Naive B cell (primary cell): Measurements from ENCODE around the gene DHRSX. TPM values are rescaled to one million over a fixed set of nuclear protein-coding genes. Genes with fewer than 3 reads are reported as not detected.

ENCODE experiments used
- ATAC-seq, 2 donors: fragments of 150-1000 bp; cut with Tn5 transposase; 2 replicates each; pipeline ENCODE4 v1.10.0; 2021; ENCODE audit warnings: low read depth in 2 of 2, mild to moderate bottlenecking in 2 of 2, moderate library complexity in 2 of 2
- DNase-seq: peaks from one replicate; pipeline ENCODE4 v3.0.0; 2022
- H3K27ac Mint-ChIP-seq, 6 donors: one replicate each; pipeline ENCODE4 v1.8.0; 2020 to 2022; ENCODE audit warnings: mild to moderate bottlenecking in 6 of 6, mixed read lengths in 6 of 6, moderate library complexity in 5 of 6, inconsistent platforms in 2 of 6
- H3K27me3 Mint-ChIP-seq, 3 donors: one replicate each; pipeline ENCODE4 v1.8.0; 2021 to 2022; ENCODE audit warnings: mixed read lengths in 3 of 3, mild to moderate bottlenecking in 1 of 3
- H3K36me3 Mint-ChIP-seq, 2 donors: one replicate each; pipeline ENCODE4 v1.8.0; 2020 to 2022; ENCODE audit warnings: mixed read lengths in 2 of 2, inconsistent platforms in 1 of 2, mild to moderate bottlenecking in 1 of 2
- H3K4me1 Mint-ChIP-seq, 3 donors: one replicate each; pipeline ENCODE4 v1.8.0; 2020 to 2022; ENCODE audit warnings: mixed read lengths in 3 of 3, inconsistent platforms in 1 of 3, mild to moderate bottlenecking in 1 of 3, moderate library complexity in 1 of 3
- H3K4me3 Mint-ChIP-seq, 8 donors: one replicate each; pipeline ENCODE4 v1.8.0; 2020 to 2022; ENCODE audit warnings: mild to moderate bottlenecking in 8 of 8, mixed read lengths in 8 of 8, moderate library complexity in 8 of 8, inconsistent platforms in 2 of 8
- H3K9me3 Mint-ChIP-seq, 7 donors: one replicate each; pipeline ENCODE4 v1.8.0; 2020 to 2022; ENCODE audit warnings: mixed read lengths in 7 of 7, mild to moderate bottlenecking in 5 of 7, inconsistent platforms in 2 of 7, moderate library complexity in 1 of 7
- polyA plus RNA-seq, 6 donors: library from polyadenylated mRNA; unstranded; fragments of 300-500 nt; fragmentation: Illumina TruSeq; gene quantifications; one replicate each; pipeline ENCODE4 v1.2.3, GENCODE V29; 2021; ENCODE audit warnings: low read depth in 6 of 6

Gene DHRSX
- polyA plus RNA-seq, 6 donors from 2014 or later: 20.9 to 33.3 (median 28.4) TPM

DNA sequence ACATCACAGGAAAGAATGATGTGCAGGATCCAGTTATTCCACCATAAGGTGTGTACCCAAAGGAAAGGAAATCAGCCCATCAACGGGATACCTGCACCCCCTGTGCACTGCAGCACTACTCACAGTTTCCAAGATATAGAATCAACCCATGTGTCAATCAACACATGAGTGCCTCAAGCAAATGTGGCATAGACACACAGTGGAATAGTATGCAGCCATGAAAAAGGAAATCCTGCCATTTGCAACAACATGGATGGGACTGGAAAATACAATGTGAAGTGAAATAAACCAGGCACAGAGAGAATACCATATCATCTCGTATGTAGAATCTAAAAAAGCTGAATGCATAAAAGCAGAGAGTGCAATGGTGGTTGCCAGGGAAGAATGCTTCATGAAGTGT lies 53.3 kb downstream of the DHRSX start:
- DNase-seq (no peak), ATAC-seq (no peak)
- Mint-ChIP-seq H3K4me3 (no peak overlapping the region), H3K9me3 (peaks cover 0 to 9% (median 0%) of the 10 kb centered on the region in 7 donors), H3K36me3 (peaks cover 2 to 12% of the 10 kb centered on the region in 2 donors), H3K27me3 (no peaks in the 10 kb centered on the region), H3K4me1 (peaks cover 11 to 31% (median 18%) of the 10 kb centered on the region in 3 donors), H3K27ac (no peak overlapping the region)

DNA sequence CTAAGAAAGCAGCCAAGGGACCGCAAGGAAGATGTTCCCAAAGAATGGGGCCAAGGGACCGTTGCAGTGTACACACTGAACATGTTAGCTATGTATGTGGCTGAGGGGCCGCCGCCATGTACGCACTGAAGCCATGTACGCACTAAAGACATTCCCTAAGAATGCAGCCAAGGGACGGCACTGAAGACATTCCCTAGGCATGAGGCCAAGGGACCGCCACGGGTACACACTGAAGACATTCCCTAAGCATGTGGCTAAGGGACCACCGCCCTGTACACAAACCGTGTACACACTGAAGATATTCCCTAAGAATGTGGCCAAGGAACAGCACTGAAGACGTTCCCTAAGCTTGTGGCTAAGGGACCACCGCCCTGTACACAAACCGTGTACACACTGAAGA lies 54.0 kb downstream of the DHRSX start:
- Mint-ChIP-seq H3K27ac (no peak overlapping the region), H3K27me3 (no peaks in the 10 kb centered on the region), H3K4me3 (no peak overlapping the region), H3K9me3 (peaks cover 0 to 9% (median 1%) of the 10 kb centered on the region in 7 donors), H3K36me3 (peaks cover 0 to 8% of the 10 kb centered on the region in 2 donors), H3K4me1 (peaks cover 13 to 30% (median 13%) of the 10 kb centered on the region in 3 donors)
- DNase-seq (no peak), ATAC-seq (no peak)

DNA sequence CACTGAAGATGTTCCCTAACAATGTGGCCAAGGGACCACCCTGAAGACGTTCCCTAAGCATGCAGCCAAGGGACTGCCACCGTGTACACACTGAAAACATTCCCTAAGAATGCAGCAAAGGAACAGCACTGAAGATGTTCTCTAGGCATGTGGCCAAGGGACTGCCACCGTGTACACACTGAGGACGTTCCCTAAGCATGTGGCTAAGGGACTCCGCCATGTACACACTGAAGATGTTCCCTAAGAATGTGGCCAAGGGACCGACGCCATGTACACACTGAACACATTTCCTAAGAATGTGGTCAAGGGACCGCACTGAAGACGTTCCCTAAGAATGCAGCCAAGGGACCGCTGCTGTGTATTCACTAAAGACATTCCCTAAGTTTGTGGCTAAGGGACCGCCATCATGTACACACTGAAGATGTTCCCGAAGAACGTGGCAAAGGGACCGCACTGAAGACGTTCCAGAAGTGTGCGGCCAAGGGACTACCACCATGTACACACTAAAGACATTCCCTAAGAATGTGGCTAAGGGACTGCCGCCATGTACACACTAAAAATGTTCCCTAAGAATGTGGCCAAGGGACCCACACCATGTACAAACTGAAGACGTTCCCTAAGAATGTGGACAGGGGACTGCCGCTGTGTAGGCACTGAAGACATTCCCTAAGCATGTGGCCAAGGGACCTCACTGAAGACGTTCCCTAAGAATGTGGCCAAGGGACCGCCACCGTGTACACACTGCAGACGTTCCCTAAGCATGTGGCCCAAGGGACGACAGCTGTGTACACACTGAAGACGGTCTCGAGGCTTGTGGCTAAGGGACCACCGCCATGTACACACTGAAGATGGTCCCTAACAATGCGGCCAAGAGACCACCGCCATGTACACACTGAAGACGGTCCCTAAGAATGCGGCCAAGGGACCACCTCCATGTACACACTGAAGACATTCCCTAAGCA lies 54.8 kb downstream of the DHRSX start:
- no peaks in the 10 kb centered on the region for H3K27me3 Mint-ChIP-seq
- H3K4me3 Mint-ChIP-seq: no peak overlapping the region
- H3K36me3 Mint-ChIP-seq: peaks cover 4 to 8% of the 10 kb centered on the region in 2 donors
- no peak overlapping the region for H3K27ac Mint-ChIP-seq
- peaks cover 6 to 24% (median 15%) of the 10 kb centered on the region in 3 donors for H3K4me1 Mint-ChIP-seq
- DNase-seq (no peak), ATAC-seq (no peak)
- H3K9me3 Mint-ChIP-seq: peaks cover 0 to 7% (median 1%) of the 10 kb centered on the region in 7 donors

DNA sequence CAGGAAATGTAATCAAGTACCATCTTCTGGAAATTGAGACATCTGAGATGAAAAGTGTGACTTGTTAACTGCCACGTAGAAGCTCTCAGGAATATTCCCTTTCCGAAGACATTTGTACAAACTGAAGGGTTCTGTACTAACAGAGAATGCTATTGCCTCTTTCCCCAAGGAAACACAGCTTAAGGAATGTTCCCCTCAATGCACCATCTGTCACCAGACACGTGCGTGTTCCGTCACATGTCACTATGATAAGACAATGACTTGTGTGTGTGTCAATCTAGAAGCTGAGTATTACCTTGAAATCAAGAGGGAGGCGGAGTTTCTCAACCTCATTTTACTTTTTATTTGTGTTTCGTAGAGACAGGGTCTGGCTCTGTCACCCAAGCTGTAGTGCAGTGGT lies 58.1 kb downstream of the DHRSX start:
- Mint-ChIP-seq H3K27me3 (no peaks in the 10 kb centered on the region), H3K36me3 (peaks cover 8 to 17% of the 10 kb centered on the region in 2 donors), H3K4me1 (peaks cover 3 to 16% (median 4%) of the 10 kb centered on the region in 3 donors), H3K4me3 (no peak overlapping the region), H3K9me3 (peaks cover 0 to 7% (median 1%) of the 10 kb centered on the region in 7 donors), H3K27ac (no peak overlapping the region)
- ATAC-seq: no peak
- no peak for DNase-seq

DNA sequence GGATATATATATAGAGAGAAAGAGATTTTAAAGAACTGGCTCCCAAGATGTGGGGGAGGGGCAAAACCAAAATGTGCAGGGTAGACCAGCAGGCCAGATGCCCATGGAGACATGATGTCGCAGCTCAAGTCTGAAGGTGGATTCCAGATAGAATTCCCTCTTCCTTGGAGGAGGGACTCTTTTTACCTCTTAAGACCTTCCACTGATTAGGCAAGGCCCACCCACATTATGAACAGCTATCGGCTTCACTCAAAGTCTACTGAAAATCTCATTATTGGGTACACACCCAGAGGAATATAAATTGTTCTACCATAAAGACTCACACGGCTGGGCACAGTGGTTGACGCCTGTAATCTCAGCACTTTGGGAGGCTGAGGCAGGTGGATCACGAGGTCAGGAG lies 59.3 kb downstream of the DHRSX start:
- DNase-seq (no peak), ATAC-seq (no peak)
- Mint-ChIP-seq H3K4me1 (peaks cover 3 to 16% (median 4%) of the 10 kb centered on the region in 3 donors), H3K9me3 (peaks cover 0 to 2% (median 0%) of the 10 kb centered on the region in 7 donors), H3K27ac (peak overlapping the region in 1 of 6 donors; percentile 71), H3K36me3 (peaks cover 4 to 17% of the 10 kb centered on the region in 2 donors), H3K27me3 (no peaks in the 10 kb centered on the region), H3K4me3 (no peak overlapping the region)

DNA sequence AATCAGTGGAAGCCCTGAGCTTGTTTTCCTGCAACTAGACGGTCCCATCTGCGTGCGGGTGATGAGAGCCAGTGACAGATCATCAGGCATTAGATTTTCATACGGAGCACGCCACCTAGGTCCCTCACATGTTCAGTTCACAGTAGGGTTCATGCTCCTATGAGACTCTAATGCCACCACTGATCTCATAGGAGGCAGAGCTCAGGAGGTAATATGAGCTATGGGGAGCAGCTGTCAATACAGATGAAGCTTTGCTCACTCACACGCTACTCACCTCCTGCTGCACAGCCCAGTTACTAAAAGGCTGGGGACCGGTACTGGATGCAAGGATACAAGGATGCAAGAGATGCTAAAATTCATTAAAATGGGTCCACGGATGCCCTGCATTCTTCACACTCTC lies 61.2 kb downstream of the DHRSX start:
- Mint-ChIP-seq H3K27ac (no peak overlapping the region), H3K27me3 (no peaks in the 10 kb centered on the region), H3K4me1 (peaks cover 8 to 21% (median 11%) of the 10 kb centered on the region in 3 donors), H3K36me3 (peaks cover 4 to 23% of the 10 kb centered on the region in 2 donors), H3K4me3 (no peak overlapping the region), H3K9me3 (peaks cover 0 to 1% (median 0%) of the 10 kb centered on the region in 7 donors)
- DNase-seq (no peak), ATAC-seq (no peak)

DNA sequence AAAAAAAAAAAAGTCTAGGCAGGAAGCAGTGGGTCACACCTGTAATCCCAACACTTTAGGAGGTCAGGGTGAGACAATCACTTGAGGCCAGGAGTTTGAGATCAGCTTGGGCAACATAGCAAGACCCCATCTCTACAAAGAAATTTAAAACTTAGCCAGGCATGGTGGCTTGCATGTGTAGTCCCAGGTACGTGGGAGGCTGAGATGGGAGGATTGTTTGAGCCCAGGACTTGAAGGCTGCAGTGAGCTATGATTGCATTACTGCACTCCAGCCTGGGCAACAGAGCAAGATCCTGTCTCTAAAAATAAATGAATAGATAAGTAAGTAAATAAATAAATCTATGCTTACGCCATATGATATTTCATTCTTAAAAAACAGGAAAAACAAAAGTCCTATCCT lies 65.3 kb downstream of the DHRSX start:
- H3K4me3 Mint-ChIP-seq: no peak overlapping the region
- H3K27me3 Mint-ChIP-seq: no peaks in the 10 kb centered on the region
- ATAC-seq (no peak), DNase-seq (no peak)
- peaks cover 25 to 40% (median 33%) of the 10 kb centered on the region in 3 donors for H3K4me1 Mint-ChIP-seq
- peaks cover 9 to 16% of the 10 kb centered on the region in 2 donors for H3K36me3 Mint-ChIP-seq
- H3K9me3 Mint-ChIP-seq: peaks cover 0 to 9% (median 0%) of the 10 kb centered on the region in 7 donors
- peak overlapping the region in 4 of 6 donors; percentile 2 to 72 (median 22) for H3K27ac Mint-ChIP-seq

DNA sequence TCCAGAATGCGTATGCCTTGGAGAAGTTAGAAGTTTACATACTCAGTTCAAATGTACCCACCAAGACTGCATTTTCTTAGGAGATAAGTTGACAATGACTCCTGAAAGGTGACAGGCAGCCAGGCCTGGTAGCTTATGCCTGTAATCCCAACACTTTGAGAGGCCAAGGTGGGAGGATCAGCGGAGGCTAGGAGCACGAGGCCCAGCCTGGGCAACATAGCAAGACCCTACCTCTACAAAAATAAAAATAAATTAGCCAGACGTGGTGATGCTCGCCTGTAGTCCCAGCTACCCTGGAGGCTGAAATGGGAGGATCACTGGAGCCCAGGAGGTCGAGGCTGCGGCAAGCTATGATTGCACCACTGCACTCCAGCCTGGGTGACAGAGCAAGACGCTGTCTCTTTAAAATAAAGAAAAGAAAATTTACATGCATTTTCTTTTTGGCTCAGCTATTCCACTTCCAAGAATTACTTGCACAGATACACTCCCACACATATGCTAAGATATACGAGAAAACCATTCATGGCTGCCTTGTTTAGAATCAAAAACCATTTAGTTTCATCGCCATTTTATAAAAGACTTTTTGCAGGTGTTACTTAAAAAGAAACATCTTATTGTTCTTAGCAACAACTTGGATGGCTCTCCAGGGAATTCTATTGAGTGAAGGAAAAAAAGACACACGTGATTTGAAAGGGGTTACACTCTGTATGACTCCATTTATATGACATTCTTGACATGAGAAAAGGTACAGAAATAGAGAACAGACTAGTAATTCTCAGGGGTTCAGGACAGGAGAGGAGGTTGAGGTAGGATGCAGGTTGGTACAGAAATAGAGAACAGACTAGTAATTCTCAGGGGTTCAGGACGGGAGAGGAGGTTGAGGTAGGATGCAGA lies 66.3 kb downstream of the DHRSX start:
- Mint-ChIP-seq H3K4me1 (peaks cover 32 to 46% (median 42%) of the 10 kb centered on the region in 3 donors), H3K9me3 (peaks cover 0 to 9% (median 0%) of the 10 kb centered on the region in 7 donors), H3K4me3 (no peak overlapping the region), H3K36me3 (peaks cover 8 to 9% of the 10 kb centered on the region in 2 donors), H3K27me3 (no peaks in the 10 kb centered on the region), H3K27ac (peak overlapping the region in 4 of 6 donors; percentile 7 to 76 (median 72))
- ATAC-seq (no peak), DNase-seq (no peak)

DNA sequence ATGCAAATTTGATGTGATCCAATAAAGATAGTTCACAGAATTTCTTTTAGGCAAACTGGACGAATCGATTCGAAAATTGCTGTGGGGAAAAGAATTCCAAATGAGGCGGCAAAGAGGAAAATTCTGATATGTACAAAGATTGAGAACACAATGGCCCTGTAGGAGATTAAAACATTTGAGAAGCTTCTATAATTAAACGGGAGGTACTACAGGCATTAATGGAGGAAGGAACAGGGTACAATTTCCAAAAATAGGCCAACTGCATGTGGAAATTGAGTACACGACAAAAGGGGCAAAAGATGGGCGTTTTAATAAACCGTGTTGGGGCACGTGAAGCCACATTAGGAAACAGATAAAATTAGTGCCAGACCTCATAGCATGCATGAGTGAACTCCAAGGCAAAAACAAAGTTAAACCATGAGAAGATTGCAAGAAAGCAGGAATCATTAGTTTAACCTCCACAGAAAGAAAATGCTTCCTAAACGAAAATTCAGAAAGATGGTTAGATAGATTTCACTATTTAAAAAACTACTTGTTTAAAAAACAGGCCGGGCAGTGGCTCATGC lies 68.4 kb downstream of the DHRSX start:
- peak overlapping the region; percentile 1 to 77 (median 62) for H3K4me3 Mint-ChIP-seq
- peak; percentile 65 to 79 for ATAC-seq

DNA sequence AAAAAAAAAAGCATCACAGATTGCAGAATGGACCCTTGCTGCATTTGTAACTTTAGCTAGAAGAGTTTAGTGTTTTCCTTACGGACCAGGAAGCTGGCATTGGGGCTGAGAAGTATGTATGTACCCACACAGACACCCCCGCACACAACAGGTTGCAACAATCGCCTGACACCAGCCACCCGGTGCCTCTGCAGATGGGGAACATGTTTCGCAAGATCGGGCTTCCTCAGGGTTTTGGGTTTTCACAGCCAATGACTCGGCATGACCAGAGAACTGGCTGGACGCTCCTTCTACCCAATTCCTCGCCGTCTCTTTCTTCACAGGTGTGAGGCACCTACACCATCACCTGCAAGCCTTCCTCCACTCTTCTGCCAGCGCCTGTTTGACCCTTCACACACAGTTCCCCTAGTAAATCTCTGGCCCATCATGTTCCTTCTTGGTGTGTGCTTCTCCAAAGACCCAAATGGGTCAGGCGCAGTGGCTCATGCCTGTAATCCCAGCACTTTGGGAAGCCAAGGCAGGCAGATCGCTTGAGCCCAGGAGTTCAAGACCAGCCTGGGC lies 70.4 kb downstream of the DHRSX start:
- H3K27me3 Mint-ChIP-seq: no peaks in the 10 kb centered on the region
- peaks cover 22 to 31% of the 10 kb centered on the region in 2 donors for H3K36me3 Mint-ChIP-seq
- H3K27ac Mint-ChIP-seq: peak overlapping the region in 3 of 6 donors; percentile 29 to 76 (median 37)
- peaks cover 49 to 62% (median 54%) of the 10 kb centered on the region in 3 donors for H3K4me1 Mint-ChIP-seq
- H3K9me3 Mint-ChIP-seq: peaks cover 0 to 17% (median 5%) of the 10 kb centered on the region in 7 donors
- peak overlapping the region in 1 of 8 donors; percentile 6 for H3K4me3 Mint-ChIP-seq
- DNase-seq: no peak
- ATAC-seq: no peak

More for the DNA sequence above, 68.4 kb downstream of the DHRSX start:
- Mint-ChIP-seq H3K9me3 (peaks cover 0 to 10% (median 0%) of the 10 kb centered on the region in 7 donors), H3K4me1 (peaks cover 35 to 50% (median 43%) of the 10 kb centered on the region in 3 donors), H3K27ac (peak overlapping the region; percentile 17 to 90 (median 52)), H3K36me3 (peaks cover 11 to 12% of the 10 kb centered on the region in 2 donors), H3K27me3 (no peaks in the 10 kb centered on the region)
- peak; percentile 14 for DNase-seq

DNA sequence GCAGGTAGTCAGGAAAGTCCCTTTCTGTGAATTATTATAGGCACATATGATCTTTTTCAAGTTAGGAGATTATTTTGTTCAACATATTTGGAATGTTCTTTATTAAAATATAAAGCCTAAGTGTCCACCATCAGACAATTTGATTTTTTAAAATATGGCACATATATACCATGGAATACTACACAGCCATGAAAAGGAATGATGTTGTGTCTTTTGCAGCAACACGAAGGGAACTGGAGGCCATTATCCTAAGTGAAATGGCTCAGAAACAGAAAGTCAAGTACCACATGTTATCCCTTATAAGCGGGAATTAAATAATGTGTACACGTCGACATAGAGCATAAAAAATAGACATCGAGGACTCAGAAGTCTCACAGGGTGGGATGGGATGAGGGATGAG lies 73.0 kb downstream of the DHRSX start:
- peaks cover 33 to 40% of the 10 kb centered on the region in 2 donors for H3K36me3 Mint-ChIP-seq
- ATAC-seq (no peak), DNase-seq (no peak)
- H3K27ac Mint-ChIP-seq: no peak overlapping the region
- H3K4me1 Mint-ChIP-seq: peaks cover 37 to 48% (median 41%) of the 10 kb centered on the region in 3 donors
- peaks cover 0 to 16% (median 4%) of the 10 kb centered on the region in 7 donors for H3K9me3 Mint-ChIP-seq
- no peaks in the 10 kb centered on the region for H3K27me3 Mint-ChIP-seq
- H3K4me3 Mint-ChIP-seq: no peak overlapping the region

DNA sequence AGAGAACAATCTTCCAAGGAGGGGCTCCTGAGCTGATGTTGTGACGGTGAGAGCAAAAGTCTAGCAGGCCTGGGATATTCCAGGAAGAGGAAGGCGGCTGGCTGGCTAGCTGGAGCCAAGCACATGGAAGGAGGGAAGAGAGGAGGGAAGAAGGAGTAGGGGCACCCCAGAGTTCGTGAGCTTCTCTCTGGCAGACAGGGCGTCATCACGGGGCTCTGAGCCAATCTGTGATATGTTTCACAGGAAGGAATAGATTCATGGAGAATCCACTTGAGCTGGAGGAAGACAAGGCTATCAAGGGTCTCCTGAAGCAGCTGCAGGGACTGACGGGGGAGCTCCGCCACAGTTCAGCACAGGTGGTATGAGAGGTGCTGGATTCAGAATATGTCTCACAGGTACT lies 73.6 kb downstream of the DHRSX start:
- H3K27ac Mint-ChIP-seq: peak overlapping the region in 2 of 6 donors; percentile 93 to 94
- H3K36me3 Mint-ChIP-seq: peaks cover 33 to 42% of the 10 kb centered on the region in 2 donors

More for the DNA sequence above, 73.6 kb downstream of the DHRSX start:
- peaks cover 31 to 42% (median 35%) of the 10 kb centered on the region in 3 donors for H3K4me1 Mint-ChIP-seq
- no peaks in the 10 kb centered on the region for H3K27me3 Mint-ChIP-seq
- peaks cover 0 to 16% (median 4%) of the 10 kb centered on the region in 7 donors for H3K9me3 Mint-ChIP-seq
- ATAC-seq: no peak
- H3K4me3 Mint-ChIP-seq: no peak overlapping the region
- no peak for DNase-seq
